Epithelial cell of prostate (primary cell): Measurements from ENCODE around the gene HNRNPU.

Source experiments
- DNase-seq: peaks from one replicate; pipeline ENCODE4 v3.0.0-alpha.2; 2011; ENCODE audit warnings: low read depth, low spot score
- H3K27ac ChIP-seq: fragments of 450-650 bp; 2 replicates; pipeline ENCODE4 v1.5.1; 2017; ENCODE audit warnings: mild to moderate bottlenecking

The HNRNPU gene

GRCh38 chr1:244864253-244865027 is at the start of gene HNRNPU:
Gene HNRNPU, minus strand, starts transcription at chr1:244864543. Its CDS starts 236 bp downstream, at chr1:244864307.
- peak within 1 kb of the TSS; percentile 97 for H3K27ac ChIP-seq
- DNase-seq, result peak; percentile 87

DNA sequence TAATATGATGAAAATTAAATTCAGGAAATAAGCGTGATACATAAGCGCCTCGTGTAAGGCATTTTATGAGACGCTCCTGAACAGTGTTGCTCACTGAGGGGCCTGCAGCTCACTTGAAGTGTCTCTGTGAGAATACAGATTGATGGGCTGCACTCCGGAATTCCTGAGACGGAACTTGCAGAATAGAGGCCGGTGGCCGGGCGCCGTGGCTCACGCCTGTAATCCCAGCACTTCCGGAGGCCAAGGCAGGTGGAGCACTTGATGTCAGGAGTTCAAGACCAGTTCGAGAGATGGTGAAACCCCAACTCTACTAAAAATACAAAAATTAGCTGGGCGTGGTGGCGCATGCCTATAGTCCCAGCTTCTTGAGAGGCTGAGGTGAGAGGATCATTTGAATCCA is 49.5 kb upstream of the HNRNPU start:
- DNase-seq, result no peak
- no peak overlapping the region for H3K27ac ChIP-seq

- H3K27ac ChIP-seq, result no peak overlapping the region
- DNase-seq, result no peak
Observed at GRCh38 chr1:244904119-244904518, 39.8 kb upstream of the HNRNPU start.

DNA sequence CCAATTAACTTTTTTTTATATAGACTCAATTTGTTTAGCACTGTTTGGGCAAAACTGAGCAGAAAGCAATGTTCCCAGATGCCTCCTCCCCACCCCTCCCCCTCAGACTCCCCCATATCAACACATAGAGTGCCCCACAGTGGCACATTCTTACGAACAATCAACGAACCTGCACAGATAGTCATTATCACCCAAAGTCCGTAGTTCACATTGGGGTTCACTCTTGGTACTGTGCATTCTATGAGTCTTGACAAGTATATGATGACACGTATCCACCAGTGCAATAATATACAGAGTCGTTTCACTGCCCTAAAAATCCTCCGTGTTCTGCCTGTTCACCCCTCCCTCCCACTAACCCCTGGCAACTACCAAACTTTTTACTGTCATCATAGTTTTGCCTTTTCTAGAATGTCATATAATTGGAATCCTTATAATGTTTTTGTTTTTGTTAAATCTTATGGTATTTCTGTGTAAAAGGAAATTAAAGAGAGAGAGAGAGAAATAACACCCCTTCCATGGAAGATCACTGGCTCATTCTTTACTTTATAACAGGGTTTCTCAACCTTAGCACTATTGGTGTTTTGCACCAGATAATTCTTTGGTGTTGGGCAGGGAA is 37.2 kb upstream of the HNRNPU start:
- no peak for DNase-seq
- no peak overlapping the region for H3K27ac ChIP-seq

GRCh38 chr1:244897476-244898254 is 33.3 kb upstream of the HNRNPU start:
- no peak overlapping the region for H3K27ac ChIP-seq
- DNase-seq, result no peak

- no peak for DNase-seq
Observed at GRCh38 chr1:244896550-244896949, 32.2 kb upstream of the HNRNPU start.

DNA sequence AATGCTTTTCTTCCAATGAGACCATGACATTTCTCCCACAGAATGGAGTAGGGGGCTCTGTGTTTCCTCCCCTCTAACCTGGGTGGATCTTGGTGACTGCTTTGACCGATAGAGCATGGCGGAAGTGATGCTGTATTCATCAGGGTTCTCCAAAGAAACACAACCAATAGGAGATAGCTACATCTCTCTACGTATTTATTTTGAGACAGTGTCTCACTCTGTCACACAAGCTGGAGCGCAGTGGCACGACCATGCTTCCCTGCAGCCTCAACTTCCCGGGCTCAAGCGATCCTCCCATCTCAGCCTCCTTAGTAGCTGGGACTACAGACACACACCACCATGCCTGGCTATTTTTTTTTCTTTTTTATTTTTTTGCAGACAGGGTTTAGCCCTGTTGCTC is 29.5 kb upstream of the HNRNPU start:
- DNase-seq, result no peak
- no peak overlapping the region for H3K27ac ChIP-seq

More at GRCh38 chr1:244896550-244896949, 32.2 kb upstream of the HNRNPU start:
- H3K27ac ChIP-seq, result no peak overlapping the region

- no peak for DNase-seq
- H3K27ac ChIP-seq, result no peak overlapping the region
Observed at GRCh38 chr1:244887281-244887680, 22.9 kb upstream of the HNRNPU start.

DNA sequence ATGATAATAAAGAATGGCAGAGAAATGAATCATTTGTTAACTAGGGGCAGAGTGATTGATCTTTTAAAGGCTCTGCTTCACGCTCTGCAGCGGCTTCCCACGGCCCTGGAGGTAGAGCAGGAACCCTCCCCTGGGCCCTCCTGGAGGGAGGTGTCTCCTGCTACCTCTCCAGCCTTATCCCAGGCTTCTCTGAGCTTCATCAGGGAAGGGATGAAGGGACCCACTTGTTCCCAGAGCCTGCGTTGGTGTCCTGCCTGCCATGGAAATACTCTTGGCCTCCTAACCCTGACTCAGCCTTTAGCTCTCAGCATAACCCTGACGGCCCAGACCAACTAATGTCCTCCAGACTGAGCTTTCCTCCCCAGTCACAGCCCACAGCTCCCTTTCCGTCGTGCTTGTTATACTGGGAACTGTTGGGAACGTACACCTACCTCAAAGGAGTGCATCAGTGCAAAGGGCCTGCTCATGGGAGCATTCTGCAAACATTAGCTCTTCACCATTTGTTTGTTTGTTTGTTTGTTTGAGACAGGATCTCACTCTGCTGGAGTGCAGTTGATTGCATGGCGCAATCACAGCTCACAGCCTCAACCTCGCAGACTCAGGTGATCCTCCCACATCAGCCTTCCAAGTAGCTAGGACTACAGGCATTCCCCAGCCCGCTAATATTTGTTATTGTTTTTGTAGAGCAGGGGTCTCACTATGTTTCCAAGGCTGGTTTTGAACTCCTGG is 17.4 kb upstream of the HNRNPU start:
- no peak for DNase-seq
- H3K27ac ChIP-seq, result no peak overlapping the region

DNA sequence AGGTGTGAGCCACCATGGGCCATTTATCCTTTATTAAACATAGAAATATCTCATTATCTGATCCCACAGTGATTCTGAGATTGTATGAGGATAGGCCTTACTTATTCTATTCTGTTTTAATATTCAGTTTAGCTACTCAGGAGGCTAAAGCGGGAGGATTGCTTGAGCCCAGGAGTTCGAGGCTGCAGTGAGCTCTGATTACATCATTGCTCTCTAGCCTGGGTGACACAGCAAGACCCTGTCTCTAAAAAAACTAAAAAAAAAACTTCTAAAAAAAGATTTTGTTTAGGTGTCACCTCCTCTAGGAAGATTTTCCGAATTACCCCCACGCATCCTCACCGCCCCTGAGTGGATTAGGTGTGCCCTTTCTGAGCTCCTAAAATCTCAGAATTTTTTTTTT is 14.3 kb upstream of the HNRNPU start:
- no peak overlapping the region for H3K27ac ChIP-seq
- DNase-seq, result no peak

- DNase-seq, result no peak
Observed at GRCh38 chr1:244876228-244876910, 12.0 kb upstream of the HNRNPU start.

DNA sequence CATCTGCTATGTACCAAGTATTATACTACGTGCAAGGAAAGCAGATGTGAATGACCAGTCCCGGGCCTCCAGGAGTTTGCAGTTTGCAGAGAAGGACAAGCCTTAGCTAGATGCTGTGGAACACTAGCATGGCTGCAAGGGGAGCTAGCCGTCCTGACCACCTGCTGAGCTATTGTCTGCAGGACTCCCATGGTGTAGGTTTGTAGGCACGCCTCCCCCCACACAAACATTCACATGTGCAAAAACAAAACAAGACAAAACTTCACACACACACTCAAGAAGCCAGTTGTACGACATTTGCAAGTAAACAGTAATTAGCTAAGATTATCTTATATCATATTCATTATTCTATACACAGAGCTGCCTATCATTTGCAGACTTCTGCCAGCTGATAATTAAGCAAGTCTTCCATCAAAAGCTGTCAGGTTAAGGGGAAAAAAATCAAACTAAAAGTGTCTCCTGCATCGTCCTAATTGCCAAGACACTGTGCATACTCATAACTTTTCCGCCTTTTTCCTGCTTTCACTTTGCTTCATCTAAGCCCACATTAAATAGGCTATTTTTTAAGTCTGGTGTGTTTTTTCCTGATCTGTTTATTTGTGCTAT is 10.7 kb upstream of the HNRNPU start:
- DNase-seq, result no peak
- no peak overlapping the region for H3K27ac ChIP-seq

More at GRCh38 chr1:244876228-244876910, 12.0 kb upstream of the HNRNPU start:
- H3K27ac ChIP-seq, result no peak overlapping the region

DNA sequence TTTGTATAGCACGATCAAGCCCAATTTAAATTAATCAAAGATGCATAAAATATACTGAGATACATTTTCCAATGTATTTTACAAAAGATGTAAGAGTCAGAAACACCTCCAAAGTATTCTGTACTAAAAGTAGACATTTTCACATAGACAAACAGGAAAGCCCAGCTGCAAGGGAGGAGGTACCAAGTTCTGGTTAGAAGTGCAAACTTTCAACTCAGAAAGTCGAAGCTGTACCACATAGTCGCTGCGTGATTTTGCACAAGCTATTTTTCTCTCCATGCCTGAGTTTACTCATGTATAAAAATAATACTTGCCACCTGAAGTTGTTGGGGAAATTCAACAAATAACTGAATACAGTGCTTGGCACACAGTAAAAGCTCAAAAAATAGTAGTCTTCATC is 5.6 kb upstream of the HNRNPU start:
- DNase-seq, result no peak
- H3K27ac ChIP-seq, result no peak overlapping the region

GRCh38 chr1:244869364-244869827 is 5.1 kb upstream of the HNRNPU start:
- H3K27ac ChIP-seq, result no peak overlapping the region
- DNase-seq, result no peak

DNA sequence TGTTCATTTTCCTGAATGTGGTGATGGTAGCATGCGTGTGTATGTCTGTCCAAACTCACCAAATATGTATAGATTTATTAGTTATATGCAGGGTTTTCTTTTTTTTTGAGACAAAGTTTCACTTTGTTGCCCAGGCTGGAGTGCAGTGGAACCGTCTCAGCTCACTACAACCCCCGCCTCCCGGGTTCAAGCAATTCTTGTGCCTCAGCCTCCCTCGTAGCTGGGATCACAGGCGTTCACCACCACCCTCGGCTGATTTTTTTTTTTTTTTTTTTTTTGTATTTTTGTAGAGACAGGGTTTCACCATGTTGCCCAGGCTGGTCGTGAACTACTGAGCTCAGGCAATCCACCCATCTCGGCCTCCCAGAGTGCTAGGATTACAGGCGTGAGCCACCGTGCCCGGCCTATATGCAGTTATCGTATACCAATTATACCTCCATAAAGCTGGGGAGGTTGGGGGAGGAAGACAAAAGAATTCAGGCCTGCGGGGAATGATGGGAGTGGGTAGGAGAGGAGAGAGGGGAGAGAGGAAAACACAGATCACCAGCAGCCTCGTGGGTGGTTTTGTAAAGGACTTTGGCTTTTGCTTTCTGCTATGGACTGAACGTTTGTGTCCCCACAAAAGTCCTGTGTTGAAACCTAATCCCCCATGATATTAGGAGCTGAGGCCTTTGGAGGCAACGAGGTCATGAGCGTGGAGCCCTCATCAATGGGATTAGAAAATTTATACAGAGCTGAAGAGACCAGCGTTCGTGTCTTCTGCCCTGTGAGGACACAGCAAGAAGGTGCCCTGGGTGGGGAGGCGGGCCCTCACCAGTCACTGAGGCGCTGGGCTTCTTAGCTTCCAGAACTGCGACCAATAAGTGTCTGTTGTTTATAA is 4.4 kb upstream of the HNRNPU start:
- no peak overlapping the region for H3K27ac ChIP-seq
- no peak for DNase-seq

- DNase-seq, result no peak
- no peak overlapping the region for H3K27ac ChIP-seq
Observed at GRCh38 chr1:244866355-244866754, 2.0 kb upstream of the HNRNPU start.

DNA sequence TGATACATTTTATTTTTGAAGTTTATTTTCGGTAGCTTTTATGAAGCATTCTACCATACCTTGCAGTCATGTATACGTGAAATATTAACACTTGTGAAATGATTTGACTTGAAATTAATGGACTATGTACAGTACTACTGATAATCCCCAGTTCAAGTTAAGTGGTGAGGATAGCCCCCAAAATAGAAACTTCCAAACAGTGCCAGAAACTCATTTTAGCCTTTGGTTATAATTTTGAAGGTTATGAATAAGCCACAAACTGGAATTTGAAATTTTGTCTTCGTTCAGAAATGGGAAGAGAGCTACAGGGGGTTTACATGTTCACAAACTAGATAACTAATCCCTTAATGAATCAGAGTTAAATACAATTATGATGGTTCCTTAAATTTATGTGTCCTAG is 1.5 kb upstream of the HNRNPU start:
- H3K27ac ChIP-seq, result no peak overlapping the region

GRCh38 chr1:244865028-244865371 is 657 bp upstream of the HNRNPU start:
- DNase-seq, result no peak

More for the DNA sequence above, 1.5 kb upstream of the HNRNPU start:
- no peak for DNase-seq

More at GRCh38 chr1:244865028-244865371, 657 bp upstream of the HNRNPU start:
- H3K27ac ChIP-seq, result peak overlapping the region; percentile 97
